ENCODE measurements around the gene MPL.

Gene MPL

DNA sequence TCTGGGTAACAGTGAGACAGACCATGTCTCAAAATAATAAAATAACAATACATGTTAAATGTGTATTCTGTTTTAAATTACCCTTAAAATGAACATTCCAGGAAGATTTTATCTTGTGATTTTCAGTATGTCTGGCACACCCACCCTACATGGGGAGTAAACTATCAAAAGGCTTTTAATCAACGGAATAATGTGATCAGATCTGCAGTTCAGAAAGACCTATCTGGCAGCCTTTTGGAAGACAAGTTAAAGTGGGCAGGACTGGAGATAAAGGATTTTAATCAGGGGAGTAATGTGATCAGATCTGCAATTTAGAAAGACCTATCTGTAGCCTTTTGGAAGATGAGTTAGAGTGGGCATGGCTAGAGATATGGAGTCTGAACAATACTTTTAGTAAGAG lies 41.9 kb downstream of the MPL start:
- H3K4me3 ChIP-seq (ENCODE audit: low read depth, low read length) = no peak overlapping the region
- no peak overlapping the region for H3K27ac ChIP-seq
- no peak overlapping the region for H3K9ac ChIP-seq
- H2AFZ ChIP-seq = no peak overlapping the region
- no peaks in the 10 kb centered on the region for H3K9me3 ChIP-seq (ENCODE audit: control insufficient read depth, low read length)
- no peak overlapping the region for H3K4me2 ChIP-seq (ENCODE audit: low read length)
- H3K79me2 ChIP-seq = peaks cover 2% of the 10 kb centered on the region
- no peaks in the 10 kb centered on the region for H3K36me3 ChIP-seq (ENCODE audit: control insufficient read depth, insufficient read depth, low read length)
- no peaks in the 10 kb centered on the region for H3K4me1 ChIP-seq
- TF ChIP-seq, protein P1, sequence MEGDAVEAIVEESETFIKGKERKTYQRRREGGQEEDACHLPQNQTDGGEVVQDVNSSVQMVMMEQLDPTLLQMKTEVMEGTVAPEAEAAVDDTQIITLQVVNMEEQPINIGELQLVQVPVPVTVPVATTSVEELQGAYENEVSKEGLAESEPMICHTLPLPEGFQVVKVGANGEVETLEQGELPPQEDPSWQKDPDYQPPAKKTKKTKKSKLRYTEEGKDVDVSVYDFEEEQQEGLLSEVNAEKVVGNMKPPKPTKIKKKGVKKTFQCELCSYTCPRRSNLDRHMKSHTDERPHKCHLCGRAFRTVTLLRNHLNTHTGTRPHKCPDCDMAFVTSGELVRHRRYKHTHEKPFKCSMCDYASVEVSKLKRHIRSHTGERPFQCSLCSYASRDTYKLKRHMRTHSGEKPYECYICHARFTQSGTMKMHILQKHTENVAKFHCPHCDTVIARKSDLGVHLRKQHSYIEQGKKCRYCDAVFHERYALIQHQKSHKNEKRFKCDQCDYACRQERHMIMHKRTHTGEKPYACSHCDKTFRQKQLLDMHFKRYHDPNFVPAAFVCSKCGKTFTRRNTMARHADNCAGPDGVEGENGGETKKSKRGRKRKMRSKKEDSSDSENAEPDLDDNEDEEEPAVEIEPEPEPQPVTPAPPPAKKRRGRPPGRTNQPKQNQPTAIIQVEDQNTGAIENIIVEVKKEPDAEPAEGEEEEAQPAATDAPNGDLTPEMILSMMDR (IDR thresholded peaks at IDR 0.05) = no peak
- no peaks in the 10 kb centered on the region for H3K27me3 ChIP-seq (ENCODE audit: control insufficient read depth, insufficient read depth, low read length)

DNA sequence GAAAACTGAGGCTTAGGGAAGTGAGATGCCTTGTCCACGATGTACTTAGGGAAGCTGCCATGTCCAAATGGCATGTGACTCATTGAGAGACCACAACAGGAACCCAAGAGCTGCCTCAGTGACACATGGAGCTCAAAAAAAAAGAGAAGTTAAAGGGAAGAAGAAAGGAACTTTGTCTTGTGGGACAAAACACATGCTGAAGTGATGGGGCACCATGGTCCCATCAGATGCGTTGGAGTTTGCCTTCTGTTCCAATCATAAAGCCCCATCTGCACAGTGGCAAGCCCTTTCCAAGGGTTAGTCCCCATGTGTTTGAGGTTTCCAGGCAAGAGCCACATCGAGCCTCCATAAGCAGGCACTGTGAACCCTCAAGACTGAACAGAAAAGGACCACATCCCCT lies 44.0 kb downstream of the MPL start:
- TF ChIP-seq, protein P1 (IDR thresholded peaks at IDR 0.05) = no peak
- Histone ChIP-seq H2AFZ (no peak overlapping the region), H3K4me3 (ENCODE audit: low read depth, low read length) (no peak overlapping the region), H3K27ac (no peak overlapping the region), H3K9ac (no peak overlapping the region), H3K4me2 (ENCODE audit: low read length) (no peak overlapping the region), H3K4me1 (no peaks in the 10 kb centered on the region), H3K27me3 (ENCODE audit: control insufficient read depth, insufficient read depth, low read length) (no peaks in the 10 kb centered on the region), H3K9me3 (ENCODE audit: control insufficient read depth, low read length) (no peaks in the 10 kb centered on the region), H3K79me2 (peaks cover under 1% of the 10 kb centered on the region), H3K36me3 (ENCODE audit: control insufficient read depth, insufficient read depth, low read length) (no peaks in the 10 kb centered on the region)

DNA sequence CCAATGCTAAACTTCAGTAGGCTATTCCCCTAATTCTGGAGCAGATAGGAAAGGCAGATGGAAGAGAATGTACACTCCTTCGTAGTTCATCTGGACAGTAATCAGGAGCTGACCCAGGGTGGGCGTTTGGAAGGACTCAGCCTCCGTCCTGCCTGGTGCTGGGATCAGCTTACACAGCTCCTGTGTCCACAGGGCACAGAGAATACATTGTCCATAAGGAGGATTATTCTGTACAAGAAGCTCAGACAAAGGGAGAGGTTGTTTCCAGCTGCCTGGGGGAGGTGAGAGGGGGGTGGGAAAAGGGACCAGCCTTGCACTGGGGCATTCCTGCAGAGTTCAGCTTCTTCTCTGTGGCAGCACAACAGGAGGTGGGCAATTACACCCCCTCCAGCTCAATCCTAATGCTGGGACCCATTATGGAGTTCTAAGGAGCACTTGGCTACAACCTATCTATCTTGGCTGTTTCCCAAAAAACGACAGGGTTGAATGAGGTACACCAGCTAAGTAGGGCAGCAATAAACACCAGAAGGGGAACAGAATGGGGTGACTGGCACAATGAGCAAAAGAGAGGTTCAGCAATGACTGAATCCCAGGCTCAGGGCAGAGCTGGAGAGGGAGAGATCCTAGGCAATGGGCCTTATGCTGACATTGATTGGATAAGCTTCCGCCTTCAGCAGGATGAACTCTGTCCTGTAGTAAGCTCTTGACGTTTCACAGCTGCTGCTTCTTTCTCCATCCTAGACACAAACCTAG lies 44.6 kb downstream of the MPL start:
- TF ChIP-seq, protein P1 (IDR thresholded peaks at IDR 0.05) = no peak
- no peaks in the 10 kb centered on the region for H3K79me2 ChIP-seq
- no peak overlapping the region for H3K27ac ChIP-seq
- H3K9ac ChIP-seq = no peak overlapping the region
- no peaks in the 10 kb centered on the region for H3K4me1 ChIP-seq
- no peaks in the 10 kb centered on the region for H3K27me3 ChIP-seq (ENCODE audit: control insufficient read depth, insufficient read depth, low read length)
- no peak overlapping the region for H3K4me2 ChIP-seq (ENCODE audit: low read length)
- H3K36me3 ChIP-seq (ENCODE audit: control insufficient read depth, insufficient read depth, low read length) = no peaks in the 10 kb centered on the region
- no peak overlapping the region for H3K4me3 ChIP-seq (ENCODE audit: low read depth, low read length)
- no peaks in the 10 kb centered on the region for H3K9me3 ChIP-seq (ENCODE audit: control insufficient read depth, low read length)
- H2AFZ ChIP-seq = no peak overlapping the region

DNA sequence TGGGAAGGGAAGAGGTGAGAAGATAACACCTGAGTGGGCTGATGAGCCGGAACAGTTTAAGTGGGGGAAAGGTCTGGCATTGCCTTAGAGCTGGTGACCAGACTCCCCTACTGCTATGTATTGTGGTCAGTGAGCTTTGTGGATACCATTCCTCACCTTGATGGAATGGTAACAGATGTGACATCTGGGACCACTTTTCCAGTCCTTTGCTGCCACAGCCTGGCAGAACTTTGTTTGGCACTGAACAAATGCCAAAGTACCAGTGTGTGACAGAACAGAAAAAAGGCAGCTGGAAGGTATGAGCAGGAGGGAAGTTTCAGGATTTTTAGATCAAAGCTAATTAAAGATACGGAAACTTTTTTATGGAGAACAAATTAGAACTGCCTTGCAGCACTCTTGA lies 45.8 kb downstream of the MPL start:
- Histone ChIP-seq H3K9me3 (ENCODE audit: control insufficient read depth, low read length) (no peaks in the 10 kb centered on the region), H3K27ac (no peak overlapping the region), H3K4me2 (ENCODE audit: low read length) (no peak overlapping the region), H3K9ac (no peak overlapping the region), H3K27me3 (ENCODE audit: control insufficient read depth, insufficient read depth, low read length) (no peaks in the 10 kb centered on the region), H3K79me2 (no peaks in the 10 kb centered on the region), H2AFZ (no peak overlapping the region), H3K4me3 (ENCODE audit: low read depth, low read length) (no peak overlapping the region), H3K4me1 (no peaks in the 10 kb centered on the region), H3K36me3 (ENCODE audit: control insufficient read depth, insufficient read depth, low read length) (no peaks in the 10 kb centered on the region)
- TF ChIP-seq, protein P1 (IDR thresholded peaks at IDR 0.05) = no peak

DNA sequence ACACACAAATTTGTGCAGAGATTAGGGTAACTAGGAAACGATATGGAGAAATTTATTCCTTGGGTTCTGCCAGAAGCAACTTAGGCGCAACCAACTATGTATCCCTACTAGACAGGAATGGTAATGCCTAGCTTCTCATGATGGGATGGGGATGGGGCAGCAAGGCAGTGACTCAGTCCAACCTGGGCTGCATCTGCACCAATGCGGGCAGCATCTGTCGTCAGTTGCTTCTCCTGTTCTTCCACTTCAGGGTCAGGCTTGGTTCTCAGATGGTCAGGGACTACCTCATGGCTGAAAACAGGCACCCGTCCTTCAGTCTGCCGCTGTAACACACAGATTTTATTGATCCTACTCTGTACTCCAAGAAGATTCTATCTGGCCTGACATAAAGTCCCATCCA lies 49.1 kb downstream of the MPL start:
- Histone ChIP-seq H3K9me3 (ENCODE audit: control insufficient read depth, low read length) (no peaks in the 10 kb centered on the region), H3K36me3 (ENCODE audit: control insufficient read depth, insufficient read depth, low read length) (no peaks in the 10 kb centered on the region), H2AFZ (no peak overlapping the region), H3K27me3 (ENCODE audit: control insufficient read depth, insufficient read depth, low read length) (no peaks in the 10 kb centered on the region), H3K4me1 (peaks cover 4% of the 10 kb centered on the region), H3K9ac (no peak overlapping the region), H3K4me3 (ENCODE audit: low read depth, low read length) (no peak overlapping the region), H3K79me2 (peaks cover 12% of the 10 kb centered on the region), H3K4me2 (ENCODE audit: low read length) (no peak overlapping the region), H3K27ac (no peak overlapping the region)
- TF ChIP-seq, protein P1 (IDR thresholded peaks at IDR 0.05) = no peak
